ENCODE results near the gene METTL17. TPM values are rescaled to one million over a fixed set of nuclear protein-coding genes. Genes with fewer than 3 reads are reported as not detected.

Gene METTL17
- polyA plus RNA-seq, 1 donor (not counting 4 experiments of a cell fraction or from before 2014, with no cell fraction given) = 61.9 TPM

GRCh38 chr14:21018286-21018685 lies 28.5 kb downstream of the METTL17 start:
- TF ChIP-seq CTCF (optimal IDR thresholded peaks at IDR 0.05 in 1 of 3, IDR thresholded peaks at IDR 0.05 in 1 of 3, conservative IDR thresholded peaks at IDR 0.05 in 1 of 3; ENCODE audit: extremely low read depth in 1 of 3, insufficient read depth in 2 of 3, low read length in 3 of 3) = no peak
- no peak for TF ChIP-seq EZH2 (IDR thresholded peaks at IDR 0.05; ENCODE audit: low read length)

GRCh38 chr14:21018781-21019180 lies 29.0 kb downstream of the METTL17 start:
- no peak overlapping the region for H3K9ac ChIP-seq (ENCODE audit: control insufficient read depth, extremely low read depth, insufficient read depth, low read length)
- H3K79me2 ChIP-seq (ENCODE audit: control insufficient read depth, insufficient read depth, low read length) = no peaks in the 10 kb centered on the region
- H4K20me1 ChIP-seq (ENCODE audit: control insufficient read depth, extremely low read depth, insufficient read depth, low read length) = no peaks in the 10 kb centered on the region
- H3K9me3 ChIP-seq (ENCODE audit: control insufficient read depth, low read depth, low read length) = no peaks in the 10 kb centered on the region
- DNase-seq (ENCODE audit: low read depth, low spot score) (no peak), FAIRE-seq (no peak)
- no peak overlapping the region for H3K27ac ChIP-seq (ENCODE audit: control insufficient read depth, insufficient read depth, low read length)
- no peak overlapping the region for H2AFZ ChIP-seq (ENCODE audit: control insufficient read depth, low read length)
- no peak overlapping the region for H3K4me3 ChIP-seq (ENCODE audit: control insufficient read depth in 2 of 3, extremely low read depth in 1 of 3, insufficient read depth in 2 of 3, low read depth in 1 of 3, low read length in 3 of 3)
- H3K9me1 ChIP-seq (ENCODE audit: control insufficient read depth, extremely low read depth, insufficient read depth, low read length) = no peaks in the 10 kb centered on the region
- H3K36me3 ChIP-seq (ENCODE audit: control insufficient read depth in 2 of 2, extremely low read depth in 1 of 2, insufficient read depth in 2 of 2, low read length in 2 of 2) = no peaks in the 10 kb centered on the region
- H3K4me2 ChIP-seq (ENCODE audit: control insufficient read depth, extremely low read depth, insufficient read depth, low read depth, low read length) = no peak overlapping the region
- dilution Hi-C loops (cut with MboI; ENCODE audit: extremely low pct_ligation_motif_present, low sequenced_read_pairs) = no loop called here
- TF ChIP-seq CTCF (optimal IDR thresholded peaks at IDR 0.05 in 1 of 3, IDR thresholded peaks at IDR 0.05 in 1 of 3, conservative IDR thresholded peaks at IDR 0.05 in 1 of 3; ENCODE audit: extremely low read depth in 1 of 3, insufficient read depth in 2 of 3, low read length in 3 of 3) = no peak
- TF ChIP-seq EZH2 (IDR thresholded peaks at IDR 0.05; ENCODE audit: low read length) = no peak
- H3K27me3 ChIP-seq (ENCODE audit: control insufficient read depth, extremely low read depth, insufficient read depth, low read length) = peaks cover 8% of the 10 kb centered on the region
- no peaks in the 10 kb centered on the region for H3K4me1 ChIP-seq (ENCODE audit: control insufficient read depth, extremely low read depth, insufficient read depth, low read length)

More at GRCh38 chr14:21018286-21018685, 28.5 kb downstream of the METTL17 start:
- Histone ChIP-seq H2AFZ (ENCODE audit: control insufficient read depth, low read length) (no peak overlapping the region), H3K36me3 (ENCODE audit: control insufficient read depth in 2 of 2, extremely low read depth in 1 of 2, insufficient read depth in 2 of 2, low read length in 2 of 2) (no peaks in the 10 kb centered on the region), H3K27me3 (ENCODE audit: control insufficient read depth, extremely low read depth, insufficient read depth, low read length) (peaks cover 3% of the 10 kb centered on the region), H3K4me1 (ENCODE audit: control insufficient read depth, extremely low read depth, insufficient read depth, low read length) (no peaks in the 10 kb centered on the region), H4K20me1 (ENCODE audit: control insufficient read depth, extremely low read depth, insufficient read depth, low read length) (no peaks in the 10 kb centered on the region), H3K4me2 (ENCODE audit: control insufficient read depth, extremely low read depth, insufficient read depth, low read depth, low read length) (no peak overlapping the region), H3K79me2 (ENCODE audit: control insufficient read depth, insufficient read depth, low read length) (no peaks in the 10 kb centered on the region), H3K9me1 (ENCODE audit: control insufficient read depth, extremely low read depth, insufficient read depth, low read length) (no peaks in the 10 kb centered on the region), H3K27ac (ENCODE audit: control insufficient read depth, insufficient read depth, low read length) (no peak overlapping the region), H3K9me3 (ENCODE audit: control insufficient read depth, low read depth, low read length) (no peaks in the 10 kb centered on the region), H3K4me3 (ENCODE audit: control insufficient read depth in 2 of 3, extremely low read depth in 1 of 3, insufficient read depth in 2 of 3, low read depth in 1 of 3, low read length in 3 of 3) (no peak overlapping the region), H3K9ac (ENCODE audit: control insufficient read depth, extremely low read depth, insufficient read depth, low read length) (no peak overlapping the region)
- FAIRE-seq = no peak
- dilution Hi-C loops (cut with MboI; ENCODE audit: extremely low pct_ligation_motif_present, low sequenced_read_pairs) = no loop called here
- DNase-seq (ENCODE audit: low read depth, low spot score) = no peak

Data from keratinocyte (primary cell).